ENCODE results near the gene TMEM217.

- TF ChIP-seq POLR2AphosphoS5 (IDR thresholded peaks at IDR 0.05; ENCODE audit: borderline replicate concordance, low read depth, low read length) = no peak
- no peak for TF ChIP-seq EZH2 (IDR thresholded peaks at IDR 0.05)
- no peak for TF ChIP-seq FOXP2 (optimal IDR thresholded peaks at IDR 0.05; ENCODE audit: control extremely low read depth, extremely low read length, insufficient read depth)
Measured at GRCh38 chr6:37244430-37245310, 13.3 kb downstream of the TMEM217 start.

Measured in SK-N-MC (cell line).